ENCODE results near the gene PLCH1.

DNA sequence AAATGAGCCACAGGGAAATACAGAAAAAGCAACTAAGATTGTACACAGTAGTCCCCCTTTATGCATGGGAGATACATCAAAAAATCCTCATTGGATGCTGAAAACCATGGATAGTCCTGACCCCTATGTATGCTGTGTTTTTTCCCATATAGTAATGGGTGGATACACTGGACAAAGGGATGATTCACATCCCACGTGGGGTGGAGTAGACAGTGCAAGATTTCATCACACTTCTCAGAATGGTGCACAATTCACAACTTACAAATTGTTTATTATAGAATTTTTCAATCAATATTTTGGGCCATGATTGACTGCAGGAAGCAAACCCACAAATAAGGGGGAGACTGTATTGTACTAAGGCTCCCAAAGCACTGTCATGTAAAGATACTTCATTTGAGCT lies 227.0 kb downstream of the PLCH1 start:
- no peak for TF ChIP-seq EZH2 (IDR thresholded peaks at IDR 0.05; ENCODE audit: borderline replicate concordance, insufficient read depth, low read depth, low read length, poor library complexity, severe bottlenecking)
- TF ChIP-seq, protein P1, sequence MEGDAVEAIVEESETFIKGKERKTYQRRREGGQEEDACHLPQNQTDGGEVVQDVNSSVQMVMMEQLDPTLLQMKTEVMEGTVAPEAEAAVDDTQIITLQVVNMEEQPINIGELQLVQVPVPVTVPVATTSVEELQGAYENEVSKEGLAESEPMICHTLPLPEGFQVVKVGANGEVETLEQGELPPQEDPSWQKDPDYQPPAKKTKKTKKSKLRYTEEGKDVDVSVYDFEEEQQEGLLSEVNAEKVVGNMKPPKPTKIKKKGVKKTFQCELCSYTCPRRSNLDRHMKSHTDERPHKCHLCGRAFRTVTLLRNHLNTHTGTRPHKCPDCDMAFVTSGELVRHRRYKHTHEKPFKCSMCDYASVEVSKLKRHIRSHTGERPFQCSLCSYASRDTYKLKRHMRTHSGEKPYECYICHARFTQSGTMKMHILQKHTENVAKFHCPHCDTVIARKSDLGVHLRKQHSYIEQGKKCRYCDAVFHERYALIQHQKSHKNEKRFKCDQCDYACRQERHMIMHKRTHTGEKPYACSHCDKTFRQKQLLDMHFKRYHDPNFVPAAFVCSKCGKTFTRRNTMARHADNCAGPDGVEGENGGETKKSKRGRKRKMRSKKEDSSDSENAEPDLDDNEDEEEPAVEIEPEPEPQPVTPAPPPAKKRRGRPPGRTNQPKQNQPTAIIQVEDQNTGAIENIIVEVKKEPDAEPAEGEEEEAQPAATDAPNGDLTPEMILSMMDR (IDR thresholded peaks at IDR 0.05), result no peak

Data from B cell (primary cell).